Body of pancreas (tissue), 4 donors: ENCODE data around the gene PPARGC1A.

Experiments
- CTCF ChIP-seq, 7 experiments: fragments of 450-650 bp in 4 of 7; fragments of 200-600 bp in 3 of 7; sonication (generic) in 3 of 7; IDR thresholded peaks; one replicate each; pipeline ENCODE4 v1.5.1; 2016 to 2019; ENCODE audit warnings: antibody characterized with exemption in 7 of 7
- POLR2A ChIP-seq, 3 donors: fragments of 450-650 bp; IDR thresholded peaks; one replicate each; pipeline ENCODE4 v1.6.1; 2016; ENCODE audit warnings: antibody characterized with exemption in 3 of 3, mild to moderate bottlenecking in 2 of 3

GRCh38 chr4:23779422-23779821 is 110.4 kb downstream of the PPARGC1A start:
- TF ChIP-seq POLR2A (IDR thresholded peaks at IDR 0.05) (no peak), CTCF (IDR thresholded peaks at IDR 0.05) (no peak)
